NCI-H226 (cell line): ENCODE measurements around the gene SCYGR2.

ENCODE experiments used
- DNase-seq: peaks from one replicate; pipeline ENCODE4 v3.0.0-alpha.2; 2015

The SCYGR2 gene

GRCh38 chr2:227613272-227613660 lies 14.6 kb downstream of the SCYGR2 start:
- DNase-seq = no peak

GRCh38 chr2:227614246-227614645 lies 15.6 kb downstream of the SCYGR2 start:
- no peak for DNase-seq

- DNase-seq = no peak
Observed at GRCh38 chr2:227614740-227615139, 16.0 kb downstream of the SCYGR2 start, which contains the start of gene SCYGR3. SCYGR3 (minus strand) TSS chr2:227614840; CDS start chr2:227614840, 0 bp downstream.

- no peak for DNase-seq
Observed at GRCh38 chr2:227615181-227615580, 16.5 kb downstream of the SCYGR2 start.

GRCh38 chr2:227615906-227616305 lies 17.2 kb downstream of the SCYGR2 start:
- no peak for DNase-seq

- no peak for DNase-seq
Observed at GRCh38 chr2:227616631-227617030, 17.9 kb downstream of the SCYGR2 start.

- no peak for DNase-seq
Observed at GRCh38 chr2:227617316-227618230, 18.9 kb downstream of the SCYGR2 start, which contains the start of gene SCYGR4. SCYGR4 (plus strand) TSS chr2:227617498; CDS start chr2:227617498, 0 bp downstream.

GRCh38 chr2:227623226-227623625 lies 24.5 kb downstream of the SCYGR2 start:
- peak; percentile 51 for DNase-seq

GRCh38 chr2:227625420-227625819 lies 26.7 kb downstream of the SCYGR2 start:
- no peak for DNase-seq

- DNase-seq = no peak
Observed at GRCh38 chr2:227626580-227627151, 28.0 kb downstream of the SCYGR2 start.

GRCh38 chr2:227627769-227628168 lies 29.1 kb downstream of the SCYGR2 start:
- DNase-seq = no peak

- DNase-seq = no peak
Observed at GRCh38 chr2:227629435-227629834, 30.7 kb downstream of the SCYGR2 start.

GRCh38 chr2:227630322-227630721 lies 31.6 kb downstream of the SCYGR2 start:
- DNase-seq = no peak

- no peak for DNase-seq
Observed at GRCh38 chr2:227632827-227633226, 34.1 kb downstream of the SCYGR2 start.

- no peak for DNase-seq
Observed at GRCh38 chr2:227634201-227634600, 35.5 kb downstream of the SCYGR2 start.

GRCh38 chr2:227642656-227643055 lies 44.0 kb downstream of the SCYGR2 start:
- no peak for DNase-seq

GRCh38 chr2:227643990-227644551 lies 45.4 kb downstream of the SCYGR2 start:
- DNase-seq = no peak
